Hepatocyte (in vitro differentiated cells): ENCODE data around the gene SLC16A8. TPM values are rescaled to one million over a fixed set of nuclear protein-coding genes. Genes with fewer than 3 reads are reported as not detected.
"Not testable (repeated sequence)": the region's sequence is repeated elsewhere in the genome, so short reads cannot be mapped to it uniquely, and the experiment has no call there.

Source experiments
- DNase-seq: peaks from one replicate; pipeline ENCODE4 v3.0.0-alpha.2; 2016; ENCODE audit warnings: low spot score
- H2AFZ ChIP-seq: fragments of 200-600 bp; sonication (generic); 2 replicates; pipeline ENCODE4 v1.6.0; 2016; ENCODE audit warnings: antibody characterized with exemption, mild to moderate bottlenecking
- H3K27ac ChIP-seq: fragments of 200-600 bp; sonication (generic); 2 replicates; pipeline ENCODE4 v1.5.1; 2016; ENCODE audit warnings: mild to moderate bottlenecking
- H3K27me3 ChIP-seq: fragments of 200-600 bp; sonication (generic); 2 replicates; pipeline ENCODE4 v1.6.1; 2016
- H3K36me3 ChIP-seq: fragments of 200-600 bp; sonication (generic); replicated peaks from 2 replicates; pipeline ENCODE4 v1.5.1; 2016; ENCODE audit warnings: low read depth; ENCODE audit not compliant: insufficient read depth
- H3K4me1 ChIP-seq: fragments of 200-600 bp; sonication (generic); 2 replicates; pipeline ENCODE4 v1.5.1; 2016; ENCODE audit warnings: mild to moderate bottlenecking, moderate library complexity; ENCODE audit not compliant: insufficient read depth
- H3K4me2 ChIP-seq: fragments of 200-600 bp; sonication (generic); 2 replicates; pipeline ENCODE4 v1.6.0; 2016
- H3K4me3 ChIP-seq: fragments of 200-600 bp; sonication (generic); 2 replicates; pipeline ENCODE4 v1.5.1; 2016; ENCODE audit warnings: mild to moderate bottlenecking
- H3K79me2 ChIP-seq: fragments of 200-600 bp; sonication (generic); 2 replicates; pipeline ENCODE4 v1.6.0; 2017; ENCODE audit warnings: mild to moderate bottlenecking
- H3K9me2 ChIP-seq: fragments of 200-600 bp; sonication (generic); replicated peaks from 2 replicates; pipeline ENCODE4 v1.6.0; 2017; ENCODE audit warnings: mild to moderate bottlenecking; ENCODE audit not compliant: insufficient read depth
- H3K9me3 ChIP-seq: fragments of 200-600 bp; sonication (generic); 2 replicates; pipeline ENCODE4 v1.5.1; 2016; ENCODE audit warnings: low read depth, mild to moderate bottlenecking
- H4K20me1 ChIP-seq: fragments of 200-600 bp; sonication (generic); 2 replicates; pipeline ENCODE4 v1.6.0; 2016; ENCODE audit warnings: mild to moderate bottlenecking; ENCODE audit not compliant: insufficient read depth, poor library complexity, severe bottlenecking
- CTCF ChIP-seq: fragments of 200-600 bp; sonication (generic); IDR thresholded peaks from 2 replicates; pipeline ENCODE4 v1.5.1; 2016; ENCODE audit warnings: antibody characterized with exemption, mild to moderate bottlenecking; ENCODE audit not compliant: poor library complexity
- EZH2 ChIP-seq: fragments of 200-600 bp; sonication (generic); IDR thresholded peaks from 2 replicates; pipeline ENCODE4 v1.6.1; 2016; ENCODE audit warnings: antibody characterized with exemption, mild to moderate bottlenecking, borderline replicate concordance
- EZH2phosphoT487 ChIP-seq: fragments of 200-600 bp; sonication (generic); IDR thresholded peaks from one replicate; pipeline ENCODE4 v1.6.1; 2018; ENCODE audit warnings: antibody characterized with exemption, mild to moderate bottlenecking, low read depth, moderate library complexity; ENCODE audit not compliant: unreplicated experiment, severe bottlenecking
- WGBS: methylation state at CpG from one replicate; pipeline ENCODE4 v1.1.6; 2016; ENCODE audit warnings: low lambda C conversion rate; ENCODE audit errors: missing lambda C conversion rate; 5-methylcytosine and 5-hydroxymethylcytosine counted together
- polyA plus RNA-seq: library from polyadenylated mRNA; unstranded; fragments of >200 nt; fragmentation: Nextera tagmentation; extraction: Ambion mirVana; gene quantifications from 2 replicates; pipeline ENCODE4 v1.2.1, GENCODE V29; 2016
- total RNA-seq: library from RNA; depleted of rRNA; stranded (reverse); fragments of >200 nt; gene quantifications from 2 replicates; pipeline ENCODE4 v1.2.3, GENCODE V29; 2014

Gene SLC16A8
- total and polyA plus RNA-seq, 2 experiments from 2014 or later, result 0.63 TPM; not detected in 1

- H4K20me1 ChIP-seq, result no peaks in the 10 kb centered on the region
- no peaks in the 10 kb centered on the region for H3K9me3 ChIP-seq
- TF ChIP-seq CTCF (no peak), EZH2 (no peak), EZH2phosphoT487 (no peak)
- H3K4me3 ChIP-seq, result no peak overlapping the region
- no peaks in the 10 kb centered on the region for H3K36me3 ChIP-seq
- H3K9me2 ChIP-seq, result no peaks in the 10 kb centered on the region
- H3K27ac ChIP-seq, result no peak overlapping the region
- peaks cover 11% of the 10 kb centered on the region for H3K4me1 ChIP-seq
- no peaks in the 10 kb centered on the region for H3K79me2 ChIP-seq
- no peak for DNase-seq
- WGBS, result 90% methylated on average over 7 of the region's 7 CpGs
- H2AFZ ChIP-seq, result no peak overlapping the region
- H3K4me2 ChIP-seq, result no peak overlapping the region
- peaks cover 14% of the 10 kb centered on the region for H3K27me3 ChIP-seq
Observed at GRCh38 chr22:38079804-38080203, 4.2 kb downstream of the SLC16A8 start.

GRCh38 chr22:38079208-38079607, 4.8 kb downstream of the SLC16A8 start:
- not testable (repeated sequence) for H3K9me2 ChIP-seq, H3K4me2 ChIP-seq, H3K27ac ChIP-seq, H4K20me1 ChIP-seq, H3K4me3 ChIP-seq, H3K9me3 ChIP-seq, H3K36me3 ChIP-seq, DNase-seq, H3K79me2 ChIP-seq, H2AFZ ChIP-seq
- Histone ChIP-seq H3K4me1 (peaks cover 11% of the 10 kb centered on the region), H3K27me3 (peaks cover 14% of the 10 kb centered on the region)
- WGBS, result 95% methylated on average over 2 of the region's 2 CpGs

GRCh38 chr22:38078046-38078840, 5.7 kb downstream of the SLC16A8 start:
- H3K36me3 ChIP-seq, result no peaks in the 10 kb centered on the region
- TF ChIP-seq EZH2phosphoT487 (no peak), CTCF (no peak), EZH2 (no peak)
- H3K9me2 ChIP-seq, result no peaks in the 10 kb centered on the region
- H2AFZ ChIP-seq, result no peak overlapping the region
- H3K4me2 ChIP-seq, result no peak overlapping the region
- H3K79me2 ChIP-seq, result no peaks in the 10 kb centered on the region
- no peaks in the 10 kb centered on the region for H4K20me1 ChIP-seq
- 85% methylated on average over 22 of the region's 22 CpGs for WGBS
- H3K9me3 ChIP-seq, result no peaks in the 10 kb centered on the region
- no peak overlapping the region for H3K4me3 ChIP-seq
- H3K4me1 ChIP-seq, result peaks cover 11% of the 10 kb centered on the region
- no peak for DNase-seq
- H3K27ac ChIP-seq, result no peak overlapping the region
- peaks cover 14% of the 10 kb centered on the region for H3K27me3 ChIP-seq

GRCh38 chr22:38077595-38077994, 6.4 kb downstream of the SLC16A8 start:
- Histone ChIP-seq H3K79me2 (no peaks in the 10 kb centered on the region), H3K4me3 (no peak overlapping the region), H3K9me2 (no peaks in the 10 kb centered on the region), H2AFZ (no peak overlapping the region), H3K4me2 (no peak overlapping the region), H3K9me3 (no peaks in the 10 kb centered on the region), H3K27me3 (peaks cover 11% of the 10 kb centered on the region), H4K20me1 (no peaks in the 10 kb centered on the region), H3K4me1 (peaks cover 11% of the 10 kb centered on the region), H3K36me3 (no peaks in the 10 kb centered on the region), H3K27ac (no peak overlapping the region)
- no peak for DNase-seq
- no peak for TF ChIP-seq CTCF
- TF ChIP-seq EZH2, result no peak
- no peak for TF ChIP-seq EZH2phosphoT487
- 95% methylated on average over 14 of the region's 14 CpGs for whole genome bisulfite sequencing
